ENCODE measurements around the gene CXCL6. TPM values are rescaled to one million over a fixed set of nuclear protein-coding genes. Genes with fewer than 3 reads are reported as not detected.
A peak's percentile ranks its signal among the peaks of the same experiment; 100 is the strongest.

CXCL6 gene
- total RNA-seq, 1 donor = under 0.01 TPM

GRCh38 chr4:73841243-73841925 is 4.9 kb downstream of the CXCL6 start:
- DNase-seq (ENCODE audit: low read depth in 2 of 3, low spot score in 2 of 3) = no peak

DNA sequence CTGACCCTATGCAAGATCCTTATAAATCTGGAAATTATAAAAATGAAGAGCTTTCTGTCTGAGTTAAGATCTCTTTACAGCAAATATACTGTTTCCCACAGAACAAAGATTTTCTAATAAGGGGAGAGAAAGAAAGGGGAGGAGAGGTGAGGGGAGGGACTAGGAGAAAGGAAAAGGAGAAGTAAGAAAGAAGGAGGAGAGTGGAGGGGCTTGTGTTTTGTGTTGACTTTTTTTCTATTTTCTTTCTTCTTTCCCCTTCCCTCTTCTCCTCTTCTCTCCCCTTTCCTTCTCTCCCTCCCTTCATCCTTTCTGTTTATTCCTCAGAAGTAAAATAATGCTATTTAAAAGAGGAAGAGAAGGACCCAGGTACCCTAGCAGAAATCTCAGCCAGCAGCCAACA is 6.2 kb downstream of the CXCL6 start:
- no peak for DNase-seq (ENCODE audit: low read depth in 2 of 3, low spot score in 2 of 3)

DNA sequence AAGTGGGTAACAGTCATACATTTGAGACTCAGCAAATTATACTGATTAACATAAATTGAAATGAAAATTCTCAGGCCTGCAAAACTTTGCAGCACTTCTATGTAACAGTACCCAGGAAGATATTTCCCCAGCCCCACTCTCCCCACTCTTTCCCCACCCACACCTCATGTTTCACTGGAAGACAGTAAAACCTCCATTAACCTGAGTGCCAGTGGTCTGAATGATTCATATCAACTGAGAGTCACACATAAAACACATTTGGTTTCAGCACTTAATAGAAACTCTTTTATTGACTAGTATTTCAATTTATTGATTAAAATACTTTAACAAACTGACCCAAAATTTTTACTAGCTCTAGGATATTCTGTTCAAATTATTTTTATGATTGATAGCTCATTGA is 6.9 kb downstream of the CXCL6 start:
- no peak for DNase-seq (ENCODE audit: low read depth in 2 of 3, low spot score in 2 of 3)

DNA sequence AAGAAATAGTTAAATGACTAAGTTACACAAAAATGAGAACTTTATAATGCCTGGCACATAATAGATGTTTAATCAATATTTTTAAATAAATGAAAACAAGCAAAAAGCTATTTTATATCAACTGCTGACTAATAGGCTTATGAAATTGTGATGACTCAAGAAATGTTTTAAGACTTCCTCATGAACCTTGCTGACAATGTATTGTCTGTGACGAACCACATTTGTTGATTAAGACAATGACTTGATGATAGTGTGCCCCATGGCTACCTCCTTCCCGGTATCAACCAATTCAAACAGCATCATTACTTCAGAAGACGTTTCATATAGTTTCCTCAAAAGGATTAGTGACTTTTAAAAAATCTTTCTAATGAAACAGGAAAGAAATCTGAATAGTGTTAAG is 7.9 kb downstream of the CXCL6 start:
- no peak for DNase-seq (ENCODE audit: low read depth in 2 of 3, low spot score in 2 of 3)

DNA sequence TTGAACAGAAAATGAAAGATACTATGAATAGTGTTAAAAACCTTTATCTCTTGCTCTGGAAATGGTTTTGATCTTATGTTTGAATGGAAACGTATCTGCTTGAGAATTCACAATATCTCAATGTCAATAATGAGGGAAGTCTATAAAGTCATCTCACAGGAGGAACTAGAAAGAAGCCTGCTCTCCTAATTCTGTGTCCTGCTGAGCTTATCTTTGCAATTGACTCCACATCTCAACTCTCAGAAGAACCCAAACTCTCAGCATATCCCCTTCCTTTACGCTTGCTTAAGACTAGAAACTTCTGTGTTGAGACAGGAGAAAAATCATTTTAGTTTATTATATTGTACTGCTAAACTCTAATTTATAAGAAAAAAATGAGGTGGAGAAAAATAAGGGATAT is 8.3 kb downstream of the CXCL6 start:
- no peak for DNase-seq (ENCODE audit: low read depth in 2 of 3, low spot score in 2 of 3)

DNA sequence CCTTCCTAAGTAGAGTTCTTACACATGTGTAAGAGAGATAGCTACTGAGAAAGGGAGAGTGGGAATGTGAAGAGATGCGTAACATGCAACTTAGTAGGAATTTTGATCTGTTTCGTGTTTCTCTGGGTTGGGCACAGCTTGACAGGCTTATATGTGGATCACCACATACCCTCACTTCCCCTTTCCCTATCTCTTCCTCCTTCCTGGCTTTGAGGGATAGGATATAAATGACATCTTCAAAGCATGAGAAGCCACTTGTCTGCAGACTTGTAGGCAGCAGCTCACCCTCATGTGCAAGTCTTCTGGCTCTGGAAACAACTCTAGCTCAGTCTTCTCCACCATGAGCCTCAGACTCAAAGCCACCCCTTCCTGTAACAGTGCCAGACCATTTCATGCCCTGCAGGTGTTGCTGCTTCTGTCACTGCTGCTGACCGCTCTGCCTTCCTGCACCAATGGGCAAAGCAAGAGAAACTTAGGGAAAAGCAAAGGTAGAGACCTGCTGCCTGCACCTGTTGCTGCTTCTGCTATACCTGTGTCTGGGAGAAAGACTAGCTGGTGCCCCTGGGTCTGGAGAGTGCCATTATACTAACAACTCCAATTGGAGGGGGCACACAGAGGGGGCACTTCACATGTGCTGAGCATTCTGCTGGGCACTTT is 11.2 kb downstream of the CXCL6 start:
- DNase-seq (ENCODE audit: low read depth in 2 of 3, low spot score in 2 of 3) = no peak

DNA sequence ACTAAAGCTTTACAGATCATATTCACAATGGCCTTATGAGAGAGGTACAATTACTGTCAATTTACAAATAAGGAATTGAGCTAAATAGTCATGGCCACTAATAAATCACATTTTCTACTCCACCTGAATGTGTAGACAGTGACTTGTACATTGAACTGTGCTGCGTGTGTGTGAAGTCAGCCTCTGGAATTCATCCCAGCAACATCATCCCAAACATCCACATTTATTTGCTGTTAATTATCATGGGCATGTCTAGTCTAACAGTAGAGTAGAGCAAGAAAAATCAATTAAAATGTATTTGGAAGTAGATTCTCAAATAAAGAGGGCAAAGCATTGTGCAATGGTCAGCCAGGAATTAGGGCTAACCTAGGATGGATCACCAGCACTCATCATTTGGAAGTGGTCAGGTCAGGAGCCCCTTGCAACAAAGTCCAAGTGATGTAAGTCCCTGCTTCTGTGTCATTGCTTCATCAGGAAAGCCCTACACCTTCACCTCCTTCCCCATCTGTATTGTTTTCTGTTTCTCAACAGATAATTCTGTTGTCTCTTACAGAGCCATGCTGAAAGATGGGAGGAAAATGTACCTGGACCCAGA is 11.8 kb downstream of the CXCL6 start:
- no peak for DNase-seq (ENCODE audit: low read depth in 2 of 3, low spot score in 2 of 3)

DNA sequence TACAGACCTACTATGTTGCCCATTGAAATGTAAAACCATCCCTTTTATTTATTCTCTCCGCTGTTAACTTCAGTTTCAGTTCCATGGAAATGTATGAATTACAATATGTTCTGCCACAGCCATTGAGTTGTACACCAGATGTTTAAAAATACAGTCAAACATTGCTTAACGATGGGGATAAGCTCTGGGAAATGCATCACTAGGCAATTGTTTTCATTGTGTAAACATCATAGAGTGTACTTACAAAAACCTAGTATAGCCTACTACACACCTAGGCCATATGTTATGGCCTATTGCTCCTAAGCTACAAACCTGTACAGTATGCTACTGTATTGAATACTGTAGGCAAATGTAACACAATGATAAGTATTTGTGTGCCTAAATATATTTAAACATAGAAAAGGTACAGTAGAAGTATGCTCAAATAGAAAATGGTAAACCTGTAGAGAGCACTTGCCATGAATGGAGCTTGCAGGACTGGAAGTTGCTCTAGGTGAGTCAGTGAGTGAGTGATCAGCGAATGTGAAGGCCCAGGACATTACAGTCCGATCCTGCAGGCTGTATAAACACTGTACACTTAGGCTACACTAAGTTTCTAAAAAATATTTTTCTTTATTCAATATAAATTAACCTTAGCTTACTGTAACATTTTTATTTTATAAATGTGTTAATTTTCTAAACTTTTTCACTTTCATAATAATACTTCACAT is 13.9 kb downstream of the CXCL6 start:
- no peak for DNase-seq (ENCODE audit: low read depth in 2 of 3, low spot score in 2 of 3)

DNA sequence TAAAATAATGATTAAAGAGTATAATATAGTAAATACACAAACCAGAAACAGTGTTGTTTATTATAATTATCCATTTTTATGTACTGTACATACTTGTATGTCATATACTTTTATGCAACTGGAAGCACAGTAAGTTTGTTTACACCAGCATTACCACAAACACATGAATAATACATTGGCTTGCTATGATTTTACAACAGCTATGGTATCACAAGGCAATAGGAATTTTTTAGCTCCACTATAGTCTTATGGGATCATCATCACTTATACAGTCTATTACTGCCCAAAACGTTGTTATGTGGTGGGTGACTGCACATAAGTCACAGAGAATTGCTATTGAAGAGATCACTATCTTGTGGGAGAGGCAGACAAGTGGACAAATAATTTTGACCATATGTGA is 14.8 kb downstream of the CXCL6 start:
- no peak for DNase-seq (ENCODE audit: low read depth in 2 of 3, low spot score in 2 of 3)

- DNase-seq (ENCODE audit: low read depth in 2 of 3, low spot score in 2 of 3) = no peak
These were observed 16.3 kb downstream of the CXCL6 start for GRCh38 chr4:73852771-73853170.

- no peak for DNase-seq (ENCODE audit: low read depth in 2 of 3, low spot score in 2 of 3)
These were observed 16.8 kb downstream of the CXCL6 start, which contains the start of gene PF4V1 for GRCh38 chr4:73853246-73853704. Gene PF4V1, plus strand, starts transcription at chr4:73853296. Its CDS starts 67 bp downstream, at chr4:73853363.

DNA sequence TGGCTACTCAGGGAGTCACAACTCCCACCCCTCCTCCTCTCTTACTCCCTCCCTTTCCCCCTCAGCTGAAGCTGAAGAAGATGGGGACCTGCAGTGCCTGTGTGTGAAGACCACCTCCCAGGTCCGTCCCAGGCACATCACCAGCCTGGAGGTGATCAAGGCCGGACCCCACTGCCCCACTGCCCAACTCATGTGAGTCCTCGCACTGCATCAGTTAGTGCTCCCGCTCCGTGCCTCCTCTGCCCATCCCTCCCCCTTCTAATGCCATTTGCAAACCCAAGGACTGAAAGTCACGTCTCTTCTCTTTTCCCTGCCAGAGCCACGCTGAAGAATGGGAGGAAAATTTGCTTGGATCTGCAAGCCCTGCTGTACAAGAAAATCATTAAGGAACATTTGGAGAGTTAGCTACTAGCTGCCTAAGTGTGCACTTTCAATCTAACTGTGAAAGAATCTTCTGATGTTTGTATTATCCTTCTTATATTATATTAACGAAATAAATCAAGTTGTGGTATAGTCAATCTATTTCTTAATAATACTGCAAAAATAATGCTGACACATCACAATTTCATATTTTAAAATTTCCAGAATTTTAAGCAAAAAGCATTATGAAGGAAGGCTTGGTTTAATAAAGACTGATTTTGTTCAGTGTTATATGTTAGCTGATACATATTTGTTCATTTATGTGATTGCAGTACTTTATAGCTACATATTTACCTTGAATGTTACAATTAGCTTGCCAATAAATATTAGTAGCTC is 17.4 kb downstream of the CXCL6 start:
- DNase-seq (ENCODE audit: low read depth in 2 of 3, low spot score in 2 of 3) = no peak

DNA sequence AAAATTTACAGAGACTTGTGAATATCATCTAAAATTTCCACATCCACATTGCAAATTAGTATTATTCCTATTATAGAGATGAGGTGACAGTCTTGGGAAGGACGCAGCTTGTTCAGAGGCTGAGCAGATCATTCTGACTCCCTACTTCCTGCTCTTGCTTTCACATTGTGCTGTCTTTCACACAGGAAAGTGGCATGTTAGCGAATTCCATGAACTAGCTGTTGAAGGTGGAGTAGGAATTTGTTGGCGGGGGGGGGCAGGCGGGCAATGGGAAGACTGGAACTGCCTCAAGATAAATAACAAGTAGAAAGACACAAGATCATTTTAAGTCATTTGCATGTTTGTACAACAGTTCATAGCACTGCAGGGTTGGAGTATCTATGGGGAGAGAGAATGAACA is 18.9 kb downstream of the CXCL6 start:
- DNase-seq (ENCODE audit: low read depth in 2 of 3, low spot score in 2 of 3) = no peak

DNA sequence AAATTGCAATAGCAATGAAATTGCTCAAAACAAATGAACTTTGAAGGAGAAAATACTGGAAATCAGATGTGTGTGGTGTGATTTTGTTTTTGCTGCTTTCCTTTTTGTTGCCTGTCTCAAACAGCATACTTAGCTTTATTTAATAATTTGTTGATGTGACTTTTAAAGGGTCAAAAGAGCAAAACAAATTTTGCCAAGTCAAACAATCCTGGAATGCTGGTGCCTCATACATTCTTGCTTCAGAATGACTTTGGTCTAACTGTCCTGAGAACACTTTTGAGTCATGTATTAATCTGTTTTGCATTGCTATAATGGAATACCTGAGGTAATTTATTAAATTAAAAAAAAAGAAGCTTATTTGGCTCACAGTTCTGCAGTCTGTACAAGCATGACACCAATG is 20.0 kb downstream of the CXCL6 start:
- no peak for DNase-seq (ENCODE audit: low read depth in 2 of 3, low spot score in 2 of 3)

DNA sequence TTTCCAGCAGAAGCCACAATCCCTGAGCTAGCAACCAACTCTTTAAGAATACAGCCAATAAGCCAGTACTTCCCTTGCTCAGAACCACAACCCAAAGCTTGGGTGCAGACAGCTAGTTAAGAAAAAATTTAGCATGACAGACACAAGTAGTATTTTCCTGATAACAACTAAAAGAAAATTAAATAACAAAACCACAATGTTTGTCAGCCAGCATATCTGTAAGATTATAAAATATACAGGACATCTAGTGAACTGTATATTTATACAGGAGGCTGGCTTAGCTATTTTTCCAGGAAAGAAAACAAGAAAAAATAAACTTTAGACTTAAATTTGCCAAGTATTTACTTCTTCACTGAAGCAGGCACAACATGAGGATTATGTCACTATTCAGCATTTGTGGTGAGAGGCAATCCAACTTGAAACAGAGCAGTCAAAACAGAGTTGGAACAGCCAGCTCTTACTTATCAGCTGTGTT is 23.2 kb downstream of the CXCL6 start:
- peak in 1 of 3 donors; percentile 43 for DNase-seq (ENCODE audit: low read depth in 2 of 3, low spot score in 2 of 3)

DNA sequence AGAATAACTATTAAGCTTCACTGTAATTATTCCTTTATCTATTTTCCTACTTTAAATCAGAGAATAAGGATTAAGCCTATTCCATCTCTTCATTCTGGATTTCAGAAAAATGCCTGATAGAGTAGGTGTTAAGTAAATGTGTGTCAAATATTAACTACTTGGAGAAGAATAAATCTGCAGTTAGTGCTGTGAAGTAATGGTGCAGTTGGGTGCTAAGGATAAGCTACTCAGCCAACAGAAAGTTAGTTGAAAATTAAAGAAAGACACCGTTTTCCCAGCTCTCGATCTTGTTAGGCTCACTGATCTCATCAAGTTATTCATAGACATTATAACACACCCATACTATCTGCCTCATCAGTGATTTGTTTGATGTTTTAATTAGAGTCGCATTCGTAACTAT is 23.7 kb downstream of the CXCL6 start:
- no peak for DNase-seq (ENCODE audit: low read depth in 2 of 3, low spot score in 2 of 3)

- no peak for DNase-seq (ENCODE audit: low read depth in 2 of 3, low spot score in 2 of 3)
These were observed 24.4 kb downstream of the CXCL6 start for GRCh38 chr4:73860917-73861316.

- no peak for DNase-seq (ENCODE audit: low read depth in 2 of 3, low spot score in 2 of 3)
These were observed 25.8 kb downstream of the CXCL6 start for GRCh38 chr4:73862322-73862721.

DNA sequence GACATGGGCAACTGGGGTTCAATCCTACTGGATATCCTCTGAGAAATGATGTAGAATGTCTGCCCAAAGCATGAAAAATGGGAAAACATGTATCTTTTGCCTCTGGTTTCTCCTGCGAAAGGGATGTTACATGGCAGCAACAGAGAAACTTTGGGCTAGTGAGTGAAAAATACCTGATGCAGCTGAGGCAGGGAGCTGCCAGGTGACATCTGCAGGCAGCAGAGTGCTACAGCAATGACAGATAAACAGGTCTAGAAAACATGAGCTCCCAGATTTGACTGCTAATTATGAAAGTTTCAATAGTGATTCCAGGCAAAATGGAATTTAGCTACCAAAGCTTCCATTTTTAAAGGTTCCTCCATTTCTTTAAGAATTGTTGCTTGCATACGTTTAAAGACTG is 27.9 kb downstream of the CXCL6 start:
- peak in 1 of 3 donors; percentile 57 for DNase-seq (ENCODE audit: low read depth in 2 of 3, low spot score in 2 of 3)

GRCh38 chr4:73864961-73865360 is 28.5 kb downstream of the CXCL6 start:
- DNase-seq (ENCODE audit: low read depth in 2 of 3, low spot score in 2 of 3) = no peak
